DOHH2 (cell line): ENCODE results near the gene ARID3C.

Source experiments
- H3F3A ChIP-seq: fragments of 200-600 bp; sonication (generic), shearing (Covaris generic); 2 replicates; pipeline ENCODE4 v1.6.0; 2016; ENCODE audit warnings: antibody characterized with exemption, mild to moderate bottlenecking; ENCODE audit not compliant: control insufficient read depth, insufficient read depth
- H3K27ac ChIP-seq: fragments of 200-600 bp; sonication (generic); 2 replicates; pipeline ENCODE4 v1.5.1; 2014; ENCODE audit warnings: low read depth, mild to moderate bottlenecking, low read length, moderate library complexity
- H3K27me3 ChIP-seq: fragments of 200-600 bp; sonication (generic); 2 replicates; pipeline ENCODE4 v1.6.1; 2014; ENCODE audit warnings: mild to moderate bottlenecking, low read length, mixed read lengths; ENCODE audit not compliant: control insufficient read depth
- H3K36me3 ChIP-seq: fragments of 200-600 bp; sonication (generic); 2 replicates; pipeline ENCODE4 v1.6.1; 2014; ENCODE audit warnings: mild to moderate bottlenecking, low read length, moderate library complexity, mixed read lengths; ENCODE audit not compliant: control insufficient read depth
- H3K4me1 ChIP-seq: fragments of 200-600 bp; sonication (generic); 2 replicates; pipeline ENCODE4 v1.6.1; 2014; ENCODE audit warnings: mild to moderate bottlenecking, low read length, mixed read lengths; ENCODE audit not compliant: control insufficient read depth
- H3K4me2 ChIP-seq: fragments of 200-600 bp; sonication (generic); 2 replicates; pipeline ENCODE4 v1.6.0; 2014; ENCODE audit warnings: mild to moderate bottlenecking, low read length, moderate library complexity
- H3K4me3 ChIP-seq: fragments of 200-600 bp; sonication (generic); 2 replicates; pipeline ENCODE4 v1.5.1; 2014; ENCODE audit warnings: mild to moderate bottlenecking, low read length, mixed read lengths
- H3K79me2 ChIP-seq: fragments of 200-600 bp; sonication (generic); 2 replicates; pipeline ENCODE4 v1.6.1; 2014; ENCODE audit warnings: mild to moderate bottlenecking, low read length, mixed read lengths; ENCODE audit not compliant: control insufficient read depth
- H3K9me2 ChIP-seq: fragments of 200-600 bp; sonication (generic); replicated peaks from 2 replicates; pipeline ENCODE4 v1.6.1; 2014; ENCODE audit warnings: mild to moderate bottlenecking, low read length, mixed read lengths; ENCODE audit not compliant: control insufficient read depth
- H3K9me3 ChIP-seq: fragments of 200-600 bp; sonication (generic); 2 replicates; pipeline ENCODE4 v1.6.1; 2014; ENCODE audit warnings: antibody characterized with exemption, low read length, mixed read lengths; ENCODE audit not compliant: control insufficient read depth, insufficient read depth
- H4K20me1 ChIP-seq: fragments of 200-600 bp; sonication (generic); 2 replicates; pipeline ENCODE4 v1.6.0; 2014; ENCODE audit warnings: low read depth, mild to moderate bottlenecking, antibody characterized with exemption, low read length, moderate library complexity; ENCODE audit not compliant: control insufficient read depth, insufficient read depth
- CTCF ChIP-seq: fragments of 200-600 bp; sonication (generic); IDR thresholded peaks from one replicate; pipeline ENCODE4 v1.5.1; 2014; ENCODE audit warnings: antibody characterized with exemption, mild to moderate bottlenecking, low read depth, low read length; ENCODE audit not compliant: poor library complexity, severe bottlenecking
- EZH2phosphoT487 ChIP-seq: fragments of 200-600 bp; sonication (generic); IDR thresholded peaks from 2 replicates; pipeline ENCODE4 v1.6.1; 2017; ENCODE audit warnings: borderline replicate concordance, mild to moderate bottlenecking, antibody characterized with exemption, low read length, moderate library complexity, mixed read lengths

ARID3C gene

DNA sequence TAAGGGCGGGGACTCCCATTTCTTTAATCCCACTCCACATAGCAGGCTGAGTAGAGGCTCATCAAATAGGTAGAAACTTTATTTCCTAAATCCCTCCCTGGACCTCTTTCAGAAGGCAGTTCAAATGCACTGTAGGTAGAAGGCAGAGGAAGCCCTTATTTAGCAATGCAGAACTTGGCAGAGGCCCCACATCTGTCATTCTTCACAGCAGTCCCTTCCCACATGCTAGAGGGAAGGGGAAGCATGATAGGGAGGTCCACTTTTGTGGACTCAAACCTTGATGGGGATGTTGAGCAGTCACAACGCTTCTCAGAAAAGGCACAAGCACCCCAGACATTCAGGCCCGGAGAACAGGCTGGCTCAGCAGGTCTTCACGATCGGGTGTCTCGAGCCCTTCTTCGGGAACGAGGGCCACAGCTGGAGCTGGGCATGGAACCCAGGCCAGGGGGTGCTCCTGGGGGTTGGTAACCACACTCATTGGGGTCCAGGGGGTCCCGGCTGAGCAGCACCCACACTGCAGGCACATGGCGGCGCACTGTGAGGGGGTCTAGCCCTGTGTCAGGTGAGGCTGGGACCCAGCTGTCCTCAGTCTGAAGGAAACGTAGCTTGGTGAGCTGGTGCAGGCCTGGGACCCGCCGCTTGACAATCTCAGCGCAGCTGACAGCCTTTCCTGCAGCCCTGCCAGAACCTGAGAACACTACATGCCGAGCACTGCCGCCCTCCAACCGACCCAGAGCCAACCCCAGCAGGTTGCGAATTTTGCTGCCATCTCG is 18.2 kb downstream of the ARID3C start:
- Histone ChIP-seq H3K27ac (no peak overlapping the region), H3K79me2 (peaks cover 18% of the 10 kb centered on the region), H3K36me3 (peaks cover 16% of the 10 kb centered on the region), H3K9me3 (no peaks in the 10 kb centered on the region), H3K4me1 (peaks cover 21% of the 10 kb centered on the region), H3K4me3 (peak overlapping the region; percentile 91), H3K9me2 (no peaks in the 10 kb centered on the region), H4K20me1 (no peaks in the 10 kb centered on the region), H3K4me2 (peak overlapping the region; percentile 98), H3F3A (no peaks in the 10 kb centered on the region), H3K27me3 (no peaks in the 10 kb centered on the region)
- TF ChIP-seq EZH2phosphoT487 (no peak), CTCF (no peak)

GRCh38 chr9:34607331-34607730 is 21.5 kb downstream of the ARID3C start:
- Histone ChIP-seq H3K36me3 (peaks cover 11% of the 10 kb centered on the region), H3K27me3 (no peaks in the 10 kb centered on the region), H3K4me2 (no peak overlapping the region), H3K4me1 (peaks cover 13% of the 10 kb centered on the region), H3K9me2 (no peaks in the 10 kb centered on the region), H3K9me3 (no peaks in the 10 kb centered on the region), H3K27ac (no peak overlapping the region), H4K20me1 (no peaks in the 10 kb centered on the region), H3K4me3 (no peak overlapping the region), H3K79me2 (peaks cover 18% of the 10 kb centered on the region), H3F3A (no peaks in the 10 kb centered on the region)
- TF ChIP-seq EZH2phosphoT487 (no peak), CTCF (no peak)

GRCh38 chr9:34606905-34607304 is 22.0 kb downstream of the ARID3C start:
- Histone ChIP-seq H4K20me1 (no peaks in the 10 kb centered on the region), H3K4me2 (no peak overlapping the region), H3K79me2 (peaks cover 18% of the 10 kb centered on the region), H3K4me1 (peaks cover 11% of the 10 kb centered on the region), H3K27me3 (no peaks in the 10 kb centered on the region), H3K9me2 (no peaks in the 10 kb centered on the region), H3F3A (no peaks in the 10 kb centered on the region), H3K27ac (no peak overlapping the region), H3K9me3 (no peaks in the 10 kb centered on the region), H3K36me3 (peaks cover 11% of the 10 kb centered on the region), H3K4me3 (no peak overlapping the region)
- no peak for TF ChIP-seq CTCF
- TF ChIP-seq EZH2phosphoT487 = no peak
